PC-3 (cell line): ENCODE measurements around the gene PIK3R3. TPM values are rescaled to one million over a fixed set of nuclear protein-coding genes. Genes with fewer than 3 reads are reported as not detected.

Experiments used
- ATAC-seq: fragments of 200-7000 bp; cut with Tn5 transposase; 2 replicates; pipeline ENCODE4 v1.9.1; 2020; ENCODE audit warnings: mild to moderate bottlenecking, moderate library complexity
- BruUV-seq: library from RNA; stranded (reverse); fragments of 400-500 nt; replicated peaks from 2 replicates; lab custom pipeline; 2021; lab: Mats Ljungman, UMichigan
- CTCF ChIA-PET: fragments of 300-600 bp; sonication (Branson Sonifier 250); formaldehyde crosslinking; loops from one replicate; lab custom pipeline; 2022; ENCODE audit warnings: antibody characterized with exemption; lab: Charles Lee
- POLR2A ChIA-PET: fragments of 300-600 bp; sonication (Branson Sonifier 250); formaldehyde crosslinking; loops from one replicate; lab custom pipeline; 2022; ENCODE audit warnings: antibody characterized with exemption; ENCODE audit not compliant: unreplicated experiment; lab: Charles Lee
- DNase-seq: peaks from one replicate; pipeline ENCODE4 v3.0.0-alpha.2; 2015
- H2AFZ ChIP-seq: fragments of 300-600 bp; sonication (generic); 2 replicates; pipeline ENCODE4 v1.6.0; 2016; ENCODE audit warnings: antibody characterized with exemption, low read length
- H3F3A ChIP-seq: fragments of 300-600 bp; sonication (generic); one replicate; pipeline ENCODE4 v1.6.0; 2017; ENCODE audit warnings: antibody characterized with exemption, low read length, control low read depth, mild to moderate bottlenecking; ENCODE audit not compliant: unreplicated experiment
- H3K27ac ChIP-seq: fragments of 300-600 bp; sonication (generic); 2 replicates; pipeline ENCODE4 v1.5.1; 2016; ENCODE audit warnings: mild to moderate bottlenecking, low read length
- H3K27me3 ChIP-seq: fragments of 300-600 bp; sonication (generic); 2 replicates; pipeline ENCODE4 v1.6.1; 2016; ENCODE audit warnings: low read length, mixed read lengths
- H3K36me3 ChIP-seq: fragments of 300-600 bp; sonication (generic); 2 replicates; pipeline ENCODE4 v1.6.1; 2016; ENCODE audit warnings: low read depth, mixed run types, low read length, mixed read lengths
- H3K4me1 ChIP-seq: fragments of 300-600 bp; sonication (generic); 2 replicates; pipeline ENCODE4 v1.5.1; 2016; ENCODE audit warnings: low read length; ENCODE audit not compliant: insufficient read depth
- H3K4me2 ChIP-seq: fragments of 300-600 bp; sonication (generic); 2 replicates; pipeline ENCODE4 v1.6.0; 2016; ENCODE audit warnings: low read length
- H3K4me3 ChIP-seq: fragments of 300-600 bp; sonication (generic); 2 replicates; pipeline ENCODE4 v1.5.1; 2016; ENCODE audit warnings: mild to moderate bottlenecking, low read length, mixed read lengths
- H3K79me2 ChIP-seq: fragments of 300-600 bp; sonication (generic); 2 replicates; pipeline ENCODE4 v1.6.1; 2017; ENCODE audit warnings: low read length, mixed read lengths
- H3K9ac ChIP-seq: fragments of 300-600 bp; sonication (generic); 2 replicates; pipeline ENCODE4 v1.6.0; 2016; ENCODE audit warnings: mild to moderate bottlenecking, low read length
- H3K9me2 ChIP-seq: fragments of 300-600 bp; sonication (generic); replicated peaks from 2 replicates; pipeline ENCODE4 v1.6.1; 2016; ENCODE audit warnings: mixed run types, low read length, mixed read lengths
- H3K9me3 ChIP-seq: fragments of 300-600 bp; sonication (generic); 2 replicates; pipeline ENCODE4 v1.6.1; 2016; ENCODE audit warnings: low read length, mixed read lengths
- H4K20me1 ChIP-seq: fragments of 300-600 bp; sonication (generic); 2 replicates; pipeline ENCODE4 v1.6.1; 2016; ENCODE audit warnings: low read length, mixed read lengths
- EZH2 ChIP-seq: fragments of 300-600 bp; sonication (generic); IDR thresholded peaks from one replicate; pipeline ENCODE4 v1.6.1; 2017; ENCODE audit warnings: antibody characterized with exemption, mild to moderate bottlenecking, low read length; ENCODE audit not compliant: unreplicated experiment
- EZH2phosphoT487 ChIP-seq: fragments of 300-600 bp; sonication (generic); IDR thresholded peaks from 2 replicates; pipeline ENCODE4 v1.6.1; 2018; ENCODE audit warnings: mild to moderate bottlenecking, antibody characterized with exemption, low read length, borderline replicate concordance
- intact Hi-C: fragments of 100-400 bp; cut with micrococcal nuclease; formaldehyde crosslinking; loops from 2 replicates; pipeline ENCODE4 v1.9.0; 2023
- total RNA-seq: library from RNA; depleted of rRNA; stranded (reverse); fragments of >200 nt; gene quantifications from 2 replicates; pipeline ENCODE4 v1.2.3, GENCODE V29; 2014
- TF ChIP-seq, protein P1 (sequence below): fragments of 300-600 bp; sonication (generic); conservative IDR thresholded peaks from 2 replicates; pipeline ENCODE4 v1.5.1; 2017; ENCODE audit warnings: antibody characterized with exemption, low read depth, mild to moderate bottlenecking, low read length

Gene PIK3R3
- total RNA-seq, 1 experiment from 2014 or later = 17.7 TPM

DNA sequence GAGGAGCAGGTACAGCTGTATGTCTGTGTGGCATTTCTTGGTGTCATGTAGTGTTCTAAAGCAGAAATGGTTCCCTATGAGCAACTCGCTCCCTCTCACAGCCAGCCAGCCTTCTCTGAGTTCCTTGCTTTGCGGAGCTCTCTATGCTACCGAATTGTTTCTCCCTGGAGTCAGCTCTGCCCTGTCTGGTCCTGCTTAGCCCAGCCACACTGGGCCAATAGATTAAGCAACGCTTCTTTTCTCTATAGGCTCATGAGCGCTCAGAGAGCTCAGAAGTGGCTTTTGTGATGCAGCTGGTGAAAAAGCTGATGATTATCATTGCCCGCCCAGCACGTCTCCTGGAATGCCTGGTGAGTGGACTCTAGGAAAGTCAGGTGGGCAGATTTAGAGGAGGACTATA is 113.1 kb downstream of the PIK3R3 start:
- Histone ChIP-seq H3K27ac (no peak overlapping the region), H3K9ac (no peak overlapping the region), H3K79me2 (no peaks in the 10 kb centered on the region), H3K27me3 (no peaks in the 10 kb centered on the region), H3K36me3 (peaks cover 24% of the 10 kb centered on the region), H4K20me1 (no peaks in the 10 kb centered on the region), H2AFZ (no peak overlapping the region), H3K9me3 (no peaks in the 10 kb centered on the region), H3K4me1 (no peaks in the 10 kb centered on the region), H3K4me2 (no peak overlapping the region), H3F3A (no peaks in the 10 kb centered on the region), H3K4me3 (no peak overlapping the region), H3K9me2 (no peaks in the 10 kb centered on the region)
- ChIA-PET CTCF (no interaction called here), POLR2A (no interaction called here)
- BruUV-seq = no TSS peak
- intact Hi-C loops = no loop called here
- no peak for DNase-seq
- ATAC-seq = no peak
- TF ChIP-seq EZH2 = no peak
- TF ChIP-seq EZH2phosphoT487 = no peak
- TF ChIP-seq, protein P1, sequence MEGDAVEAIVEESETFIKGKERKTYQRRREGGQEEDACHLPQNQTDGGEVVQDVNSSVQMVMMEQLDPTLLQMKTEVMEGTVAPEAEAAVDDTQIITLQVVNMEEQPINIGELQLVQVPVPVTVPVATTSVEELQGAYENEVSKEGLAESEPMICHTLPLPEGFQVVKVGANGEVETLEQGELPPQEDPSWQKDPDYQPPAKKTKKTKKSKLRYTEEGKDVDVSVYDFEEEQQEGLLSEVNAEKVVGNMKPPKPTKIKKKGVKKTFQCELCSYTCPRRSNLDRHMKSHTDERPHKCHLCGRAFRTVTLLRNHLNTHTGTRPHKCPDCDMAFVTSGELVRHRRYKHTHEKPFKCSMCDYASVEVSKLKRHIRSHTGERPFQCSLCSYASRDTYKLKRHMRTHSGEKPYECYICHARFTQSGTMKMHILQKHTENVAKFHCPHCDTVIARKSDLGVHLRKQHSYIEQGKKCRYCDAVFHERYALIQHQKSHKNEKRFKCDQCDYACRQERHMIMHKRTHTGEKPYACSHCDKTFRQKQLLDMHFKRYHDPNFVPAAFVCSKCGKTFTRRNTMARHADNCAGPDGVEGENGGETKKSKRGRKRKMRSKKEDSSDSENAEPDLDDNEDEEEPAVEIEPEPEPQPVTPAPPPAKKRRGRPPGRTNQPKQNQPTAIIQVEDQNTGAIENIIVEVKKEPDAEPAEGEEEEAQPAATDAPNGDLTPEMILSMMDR = no peak

DNA sequence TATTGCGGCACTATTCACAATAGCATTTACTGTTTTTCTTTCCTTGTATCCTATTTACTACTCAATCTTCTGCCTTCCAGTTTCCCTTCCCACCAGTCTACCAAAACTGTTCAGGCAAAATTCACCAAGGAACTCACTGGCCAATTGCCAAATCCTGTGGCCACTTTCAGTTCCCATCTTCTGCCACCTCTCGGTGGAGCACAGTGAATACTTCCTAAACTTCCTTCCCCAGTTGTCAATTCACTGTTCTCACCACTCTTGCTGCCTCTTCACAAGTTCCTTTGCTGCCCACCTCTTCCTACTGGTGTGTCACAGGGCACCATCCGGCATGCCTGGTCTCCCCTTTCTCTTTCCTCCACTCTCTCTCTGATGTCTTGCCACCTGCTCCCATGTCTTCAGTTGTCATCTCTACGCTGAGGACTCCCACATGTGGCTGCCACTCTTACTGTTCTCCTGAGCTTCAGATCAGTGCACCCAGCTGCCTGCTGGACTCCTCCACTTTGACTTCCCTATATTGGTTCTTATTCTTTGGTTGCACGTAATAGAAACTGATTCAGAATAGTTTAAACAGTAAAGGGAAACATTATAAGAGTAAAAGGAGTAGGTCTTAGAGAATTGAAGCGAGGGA is 114.4 kb downstream of the PIK3R3 start:
- intact Hi-C loops = no loop called here
- Histone ChIP-seq H3K9me2 (no peaks in the 10 kb centered on the region), H2AFZ (no peak overlapping the region), H3K27ac (no peak overlapping the region), H4K20me1 (no peaks in the 10 kb centered on the region), H3K9me3 (no peaks in the 10 kb centered on the region), H3K27me3 (no peaks in the 10 kb centered on the region), H3K4me1 (no peaks in the 10 kb centered on the region), H3K9ac (no peak overlapping the region), H3K36me3 (peaks cover 13% of the 10 kb centered on the region), H3K79me2 (no peaks in the 10 kb centered on the region), H3K4me2 (no peak overlapping the region), H3K4me3 (no peak overlapping the region), H3F3A (no peaks in the 10 kb centered on the region)
- ChIA-PET CTCF (no interaction called here), POLR2A (no interaction called here)
- no TSS peak for BruUV-seq
- DNase-seq (no peak), ATAC-seq (no peak)
- TF ChIP-seq EZH2phosphoT487 = no peak

DNA sequence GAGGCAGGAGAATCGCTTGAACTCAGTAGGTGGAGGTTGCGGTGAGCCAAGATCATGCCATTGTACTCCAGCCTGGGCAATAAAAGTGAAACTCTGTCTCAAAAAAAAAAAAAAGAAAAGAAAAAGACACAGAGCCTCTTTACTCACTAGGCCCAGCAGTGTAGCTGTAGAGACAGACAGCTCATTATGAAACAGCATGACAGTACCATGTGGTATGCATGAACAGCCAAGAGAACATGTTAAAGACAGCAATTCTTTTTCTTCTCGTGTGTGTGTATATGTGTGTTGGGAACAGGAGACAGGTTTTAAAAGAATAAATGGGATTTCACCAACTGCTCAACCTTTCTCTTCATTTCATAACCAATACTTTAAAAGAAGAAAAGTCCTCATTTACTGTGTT is 118.8 kb downstream of the PIK3R3 start:
- H3K9me3 ChIP-seq = no peaks in the 10 kb centered on the region
- ChIA-PET POLR2A (interaction anchor here (0.6 kb wide), 1 partner anchor 123 kb away, joined by 11 read pairs; no protein-coding TSS in a partner anchor), CTCF (no interaction called here)
- H4K20me1 ChIP-seq = no peaks in the 10 kb centered on the region
- H3K4me1 ChIP-seq = no peaks in the 10 kb centered on the region
- no peaks in the 10 kb centered on the region for H3K9me2 ChIP-seq
- H3K9ac ChIP-seq = no peak overlapping the region
- H3K27me3 ChIP-seq = no peaks in the 10 kb centered on the region
- no peak for ATAC-seq
- H3K36me3 ChIP-seq = peaks cover 13% of the 10 kb centered on the region; the same call in 1 of the 2 replicates
- TF ChIP-seq, protein P1 = no peak
- TF ChIP-seq EZH2 (no peak), EZH2phosphoT487 (no peak)
- DNase-seq = no peak
- H3K4me2 ChIP-seq = no peak overlapping the region
- H3K27ac ChIP-seq = no peak overlapping the region
- no peaks in the 10 kb centered on the region for H3K79me2 ChIP-seq
- intact Hi-C loops = no loop called here
- H3F3A ChIP-seq = no peaks in the 10 kb centered on the region
- BruUV-seq = no TSS peak
- H2AFZ ChIP-seq = no peak overlapping the region
- no peak overlapping the region for H3K4me3 ChIP-seq
